MG63 (cell line): Measurements from ENCODE around the gene TSHZ3. TPM values are rescaled to one million over a fixed set of nuclear protein-coding genes. Genes with fewer than 3 reads are reported as not detected.

Experiments used
- DNase-seq: peaks from one replicate; pipeline ENCODE4 v3.0.0-alpha.2; 2020
- H3K27me3 ChIP-seq: fragments of 250-450 bp; sonication (Bioruptor Pico); 2 replicates; pipeline ENCODE4 v1.5.1; 2020; ENCODE audit warnings: mild to moderate bottlenecking, moderate library complexity
- H3K36me3 ChIP-seq: fragments of 250-450 bp; sonication (Bioruptor Pico); 2 replicates; pipeline ENCODE4 v1.5.1; 2020; ENCODE audit warnings: mild to moderate bottlenecking, moderate library complexity
- H3K4me3 ChIP-seq: fragments of 250-450 bp; sonication (Bioruptor Pico); 2 replicates; pipeline ENCODE4 v1.5.1; 2020; ENCODE audit warnings: mild to moderate bottlenecking, moderate library complexity
- H3K9me3 ChIP-seq: fragments of 250-450 bp; sonication (Bioruptor Pico); 2 replicates; pipeline ENCODE4 v1.5.1; 2020; ENCODE audit warnings: mild to moderate bottlenecking, moderate library complexity
- total RNA-seq: library from RNA; depleted of rRNA; stranded (reverse); fragments of >200 nt; shearing (Covaris generic); gene quantifications from 2 replicates; pipeline ENCODE4 v1.2.3, GENCODE V29; 2014; ENCODE audit warnings: low replicate concordance

TSHZ3 gene
- total RNA-seq, 1 experiment from 2014 or later, result 2.6 TPM

DNA sequence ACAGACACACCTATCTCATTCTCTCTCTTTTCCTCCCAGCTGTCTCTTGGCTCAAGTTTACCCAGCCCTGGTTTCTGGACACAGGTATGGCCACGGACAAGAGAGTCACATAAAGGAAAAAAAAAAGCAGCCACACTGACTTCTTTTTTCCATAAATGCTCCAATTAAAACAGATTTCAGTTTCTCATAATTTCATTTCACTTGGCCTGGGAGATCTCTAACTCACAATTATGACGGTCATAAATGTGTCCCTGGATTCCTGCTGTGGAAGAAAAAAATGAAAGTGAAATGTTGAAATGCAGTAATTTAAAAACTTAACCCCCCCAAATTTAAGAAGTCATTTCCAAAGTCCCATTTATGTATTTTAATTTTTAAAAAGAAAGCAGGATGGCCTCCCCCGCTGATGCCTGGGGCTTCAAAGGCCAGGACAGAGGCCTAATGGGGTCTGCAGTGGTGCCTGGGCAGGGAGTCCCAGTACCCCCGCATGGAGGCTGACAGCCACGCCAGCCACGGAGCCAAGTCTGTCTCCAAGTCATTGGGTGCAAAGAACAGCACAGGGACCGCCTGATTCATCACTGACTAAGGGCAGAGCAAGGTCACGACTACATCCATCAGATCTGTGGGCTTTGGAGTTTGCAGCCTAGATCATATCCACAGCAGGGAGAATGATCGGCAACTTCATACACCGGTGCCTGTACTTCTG is 79.7 kb downstream of the TSHZ3 start:
- H3K36me3 ChIP-seq, result peaks cover 8% of the 10 kb centered on the region; the same call in 1 of the 2 replicates
- DNase-seq, result peak; percentile 24
- no peak overlapping the region for H3K4me3 ChIP-seq
- H3K9me3 ChIP-seq, result no peaks in the 10 kb centered on the region; the same call in 1 of the 2 replicates
- no peaks in the 10 kb centered on the region for H3K27me3 ChIP-seq

DNA sequence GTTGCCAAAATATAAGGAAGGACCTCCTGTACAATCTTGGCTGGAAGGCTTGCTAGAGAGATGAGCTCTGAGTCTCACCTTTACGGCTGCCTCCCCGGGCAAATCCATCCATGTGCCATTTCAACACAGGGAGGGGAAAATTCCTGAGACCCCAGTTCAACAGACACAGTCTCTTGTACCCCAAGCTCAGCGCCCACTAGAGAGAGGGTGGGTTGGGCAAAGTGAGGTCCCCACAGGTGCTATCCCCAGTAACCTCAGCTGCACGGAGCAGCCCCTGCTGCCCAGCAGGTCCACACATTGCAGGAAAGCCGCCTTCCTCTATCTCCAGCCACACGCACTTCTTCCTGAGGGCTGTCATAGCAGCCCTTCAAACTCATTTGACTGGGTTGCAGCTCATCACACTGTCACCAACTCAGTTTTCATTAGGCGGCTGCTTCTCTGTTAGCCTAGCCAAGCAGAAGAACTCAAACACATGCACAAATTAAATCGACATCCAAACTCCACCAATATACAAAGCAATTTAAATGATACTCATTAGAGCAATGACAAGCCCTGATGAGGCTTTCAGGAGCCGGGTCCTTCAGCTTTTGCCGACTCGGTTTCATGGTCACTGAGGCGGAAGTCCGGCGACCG is 80.4 kb downstream of the TSHZ3 start:
- H3K9me3 ChIP-seq, result no peaks in the 10 kb centered on the region; the same call in 1 of the 2 replicates
- H3K36me3 ChIP-seq, result peaks cover 8% of the 10 kb centered on the region; the same call in 1 of the 2 replicates
- DNase-seq, result no peak
- H3K27me3 ChIP-seq, result no peaks in the 10 kb centered on the region
- H3K4me3 ChIP-seq, result no peak overlapping the region

DNA sequence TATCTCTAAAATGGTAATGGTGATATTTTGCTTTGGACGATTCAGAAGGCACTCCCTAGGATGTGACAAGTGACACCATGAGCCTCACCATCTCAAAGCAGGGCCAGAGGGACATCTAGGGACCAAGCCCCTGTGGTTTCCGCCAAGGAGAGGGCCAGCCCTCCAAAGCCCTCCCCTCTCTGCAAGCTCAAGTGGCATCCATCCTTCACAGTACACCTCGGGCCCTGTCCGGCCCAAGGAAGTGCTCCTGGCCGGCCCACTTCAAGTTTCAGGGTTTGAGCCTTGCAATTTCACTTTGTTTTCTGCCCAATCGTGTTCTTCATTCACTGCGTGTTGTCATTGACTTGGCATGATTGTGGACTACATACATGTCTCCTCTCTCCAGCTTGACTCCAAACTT is 82.5 kb downstream of the TSHZ3 start:
- H3K4me3 ChIP-seq, result no peak overlapping the region
- no peaks in the 10 kb centered on the region; the same call in 1 of the 2 replicates for H3K9me3 ChIP-seq
- no peak for DNase-seq
- H3K27me3 ChIP-seq, result no peaks in the 10 kb centered on the region
- no peaks in the 10 kb centered on the region for H3K36me3 ChIP-seq

DNA sequence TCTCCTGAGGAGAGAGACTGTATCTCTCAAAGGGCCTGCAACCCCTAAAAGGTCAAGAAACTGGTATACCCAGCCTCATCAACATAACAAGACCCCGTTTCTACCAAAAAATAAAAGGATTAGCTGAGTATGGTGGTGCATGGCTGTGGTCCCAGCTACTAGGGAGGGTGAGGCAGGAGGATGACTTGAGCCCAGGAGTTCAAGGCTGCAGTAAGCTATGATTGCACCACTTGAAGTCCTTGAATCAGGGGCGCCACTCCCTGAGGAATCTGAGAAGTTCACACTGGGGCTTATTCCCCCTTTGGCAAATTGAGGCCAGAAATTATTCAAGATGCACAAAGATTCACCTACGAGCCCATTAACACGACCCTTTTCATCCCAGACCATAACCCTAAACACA is 83.0 kb downstream of the TSHZ3 start:
- Histone ChIP-seq H3K36me3 (no peaks in the 10 kb centered on the region), H3K9me3 (no peaks in the 10 kb centered on the region; the same call in 1 of the 2 replicates), H3K27me3 (no peaks in the 10 kb centered on the region), H3K4me3 (no peak overlapping the region)
- no peak for DNase-seq

DNA sequence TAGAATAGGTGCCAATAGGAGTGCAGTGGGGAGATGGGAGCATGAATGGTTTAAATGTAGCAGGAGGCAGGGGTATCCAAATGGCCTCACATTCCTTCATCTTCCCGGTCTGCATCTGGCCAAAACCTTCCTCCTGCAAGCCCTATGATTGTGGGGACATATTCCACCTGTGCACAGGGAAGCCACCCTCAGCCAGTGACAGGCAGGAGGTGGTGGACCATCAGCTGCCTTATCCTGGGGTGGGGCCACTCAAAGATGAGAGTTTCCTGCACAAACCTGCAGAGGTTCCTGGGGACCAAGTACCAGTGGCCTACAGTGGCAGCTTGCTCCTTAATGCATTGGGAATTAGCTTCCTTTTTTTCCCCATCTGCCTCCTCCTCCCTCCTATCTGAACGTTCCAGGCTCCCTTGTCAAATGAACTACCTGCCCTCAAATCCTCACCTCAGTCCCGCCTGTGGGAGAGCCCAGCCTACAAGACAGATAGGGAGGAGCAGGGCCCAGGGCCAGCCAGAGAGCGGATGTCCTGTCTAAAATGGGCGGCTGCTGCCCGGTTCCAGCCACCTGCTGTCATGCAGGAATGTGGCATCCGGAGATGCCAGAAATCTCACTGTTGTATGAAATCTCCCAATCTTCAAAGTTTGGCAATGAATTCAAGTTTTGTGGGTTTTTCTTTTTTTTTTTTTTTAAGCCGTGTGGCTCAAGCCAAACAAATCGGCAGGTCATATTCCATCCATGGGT is 85.0 kb downstream of the TSHZ3 start:
- no peaks in the 10 kb centered on the region for H3K36me3 ChIP-seq
- no peaks in the 10 kb centered on the region for H3K9me3 ChIP-seq
- no peaks in the 10 kb centered on the region for H3K27me3 ChIP-seq
- no peak overlapping the region for H3K4me3 ChIP-seq
- DNase-seq, result no peak

DNA sequence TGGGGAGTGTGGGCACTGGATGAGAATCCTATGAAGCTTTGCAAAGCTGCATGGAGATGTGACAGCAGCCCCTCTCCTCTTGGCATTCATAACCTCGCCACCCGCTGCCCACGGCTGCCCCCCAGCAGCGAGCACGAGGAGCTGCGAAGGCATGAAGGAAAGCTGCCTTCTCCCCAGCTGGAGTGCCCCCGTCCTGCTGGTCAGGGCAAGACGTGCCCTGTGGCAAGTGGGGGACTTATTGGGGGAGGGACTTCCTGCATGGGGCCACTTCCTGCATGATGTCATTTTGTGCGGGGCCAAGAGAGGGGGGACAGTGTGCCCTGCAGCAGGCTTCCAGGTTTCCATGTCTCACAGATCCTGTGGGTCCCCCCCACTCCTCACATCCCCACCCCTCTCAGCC is 85.9 kb downstream of the TSHZ3 start:
- no peak overlapping the region for H3K4me3 ChIP-seq
- no peaks in the 10 kb centered on the region for H3K9me3 ChIP-seq
- no peaks in the 10 kb centered on the region for H3K36me3 ChIP-seq
- DNase-seq, result no peak
- no peaks in the 10 kb centered on the region for H3K27me3 ChIP-seq

DNA sequence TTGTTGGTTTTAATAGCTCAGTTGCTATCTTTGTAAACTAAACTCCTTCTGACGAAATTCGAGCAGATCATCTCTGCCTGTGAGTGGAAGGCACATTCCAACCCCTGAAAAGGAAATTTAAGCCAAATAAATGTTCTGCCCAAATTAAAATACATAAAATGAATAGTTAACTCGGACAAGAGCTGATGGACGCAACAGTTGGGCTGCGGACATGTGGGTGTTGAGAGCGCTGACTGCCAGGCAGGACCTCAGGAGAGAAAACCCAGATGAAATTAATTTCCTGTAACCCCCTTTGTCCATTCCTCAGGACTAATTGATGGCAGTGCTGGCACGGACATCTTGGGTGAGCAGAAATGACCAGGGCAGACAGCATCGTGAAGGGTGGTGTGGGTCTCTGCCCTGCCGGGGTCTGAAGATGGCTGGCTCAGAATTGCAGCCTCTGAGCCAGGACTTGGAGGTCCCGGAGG is 86.5 kb downstream of the TSHZ3 start:
- no peaks in the 10 kb centered on the region for H3K27me3 ChIP-seq
- no peak overlapping the region for H3K4me3 ChIP-seq
- H3K36me3 ChIP-seq, result no peaks in the 10 kb centered on the region
- H3K9me3 ChIP-seq, result no peaks in the 10 kb centered on the region
- DNase-seq, result no peak

DNA sequence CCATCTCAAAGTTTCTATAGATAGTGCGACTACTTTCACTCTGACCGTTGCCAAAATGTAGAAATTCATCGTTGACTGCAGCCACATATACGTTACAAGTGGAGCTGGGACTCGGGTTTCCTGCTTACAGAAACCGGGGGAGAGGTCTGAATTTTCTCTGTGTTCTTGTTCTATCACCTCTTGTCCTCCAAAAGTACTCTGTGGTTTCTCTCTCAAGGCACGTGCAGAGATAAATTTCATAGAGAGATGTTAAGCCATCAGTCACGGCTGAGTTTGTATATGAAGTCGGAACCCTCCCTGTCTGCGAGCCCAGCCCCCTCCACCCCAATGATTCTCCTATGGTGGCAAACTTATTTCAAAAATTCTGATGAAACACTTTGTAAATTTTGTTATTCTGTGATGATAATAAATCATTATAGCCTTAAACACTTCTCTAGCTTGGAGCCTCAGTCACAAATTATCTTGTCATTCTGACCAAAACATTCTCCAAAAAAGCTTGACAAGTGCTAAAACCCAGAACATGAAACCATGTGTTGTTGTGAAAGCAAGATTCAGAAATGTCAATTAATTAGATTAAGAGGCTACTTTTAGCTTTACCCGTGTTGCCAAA is 87.5 kb downstream of the TSHZ3 start:
- DNase-seq, result no peak
- Histone ChIP-seq H3K4me3 (no peak overlapping the region; the same call in 1 of the 2 replicates), H3K27me3 (no peaks in the 10 kb centered on the region), H3K36me3 (no peaks in the 10 kb centered on the region), H3K9me3 (no peaks in the 10 kb centered on the region)

DNA sequence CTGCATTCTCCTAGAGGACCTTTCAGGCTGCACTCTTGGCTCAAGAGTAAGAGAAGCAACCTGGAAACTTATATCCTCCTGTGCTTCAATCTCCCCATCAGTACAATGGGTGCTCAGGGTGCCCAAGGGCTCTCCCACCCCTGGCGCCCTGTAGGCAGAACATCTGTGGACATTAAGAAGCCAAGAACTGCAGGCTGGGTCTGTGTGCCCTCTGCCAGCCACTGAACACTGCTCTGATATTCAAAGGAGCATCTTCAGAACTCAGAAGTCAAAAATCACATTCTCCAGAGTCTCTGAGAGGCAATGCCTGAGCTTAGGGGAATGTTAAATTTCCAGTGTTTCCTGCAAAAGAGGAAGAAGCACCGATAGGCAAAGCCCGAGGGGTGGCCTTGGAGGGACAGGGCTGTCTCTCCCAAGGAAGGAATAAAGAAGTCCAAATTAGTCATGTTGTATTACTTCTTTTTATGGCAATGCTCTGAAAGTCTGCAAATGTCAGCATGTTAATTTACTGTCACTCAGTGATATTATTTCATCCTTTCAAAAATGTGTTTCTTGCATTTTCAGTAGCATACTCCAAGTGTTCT is 88.1 kb downstream of the TSHZ3 start:
- no peaks in the 10 kb centered on the region for H3K36me3 ChIP-seq
- no peak for DNase-seq
- no peak overlapping the region; the same call in 1 of the 2 replicates for H3K4me3 ChIP-seq
- no peaks in the 10 kb centered on the region for H3K9me3 ChIP-seq
- no peaks in the 10 kb centered on the region for H3K27me3 ChIP-seq

DNA sequence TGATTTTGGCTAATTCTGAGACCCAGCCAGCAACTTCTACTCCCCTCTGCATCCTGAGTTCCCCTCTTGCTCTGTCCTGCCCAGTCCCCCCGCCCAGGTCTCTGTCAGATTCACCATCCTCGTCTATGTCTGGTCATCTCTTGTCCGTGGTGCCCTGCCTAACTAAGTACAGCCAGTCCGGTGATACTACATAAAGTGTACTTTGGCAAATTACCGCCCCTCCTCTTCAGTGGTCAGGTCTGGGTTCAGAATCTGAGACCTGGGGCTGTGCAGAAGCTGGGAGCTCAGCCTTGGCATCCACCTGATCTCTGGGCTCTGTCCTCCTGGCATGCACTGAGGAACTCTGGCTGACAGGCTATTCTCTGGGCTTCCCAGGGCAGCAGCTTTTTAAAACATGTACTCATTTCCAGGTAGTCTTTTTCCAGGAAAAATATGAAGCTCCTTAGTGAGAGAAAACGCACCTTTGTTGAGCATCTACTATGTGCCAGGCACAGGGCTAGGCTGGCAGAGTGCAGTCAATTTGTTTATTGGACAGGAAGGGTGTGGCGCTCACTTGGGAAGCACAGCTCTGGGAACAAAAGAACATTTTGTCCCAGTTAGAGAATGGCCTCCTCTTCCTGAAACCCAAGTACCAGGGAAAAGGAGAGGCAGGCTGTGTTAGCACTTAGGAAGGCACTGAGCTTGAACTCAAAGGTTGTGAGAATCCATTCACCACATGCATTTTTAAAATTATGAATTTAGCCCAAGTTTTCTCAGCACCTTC is 88.9 kb downstream of the TSHZ3 start:
- no peaks in the 10 kb centered on the region for H3K36me3 ChIP-seq
- no peak overlapping the region for H3K4me3 ChIP-seq
- H3K9me3 ChIP-seq, result no peaks in the 10 kb centered on the region
- no peaks in the 10 kb centered on the region for H3K27me3 ChIP-seq
- DNase-seq, result no peak

DNA sequence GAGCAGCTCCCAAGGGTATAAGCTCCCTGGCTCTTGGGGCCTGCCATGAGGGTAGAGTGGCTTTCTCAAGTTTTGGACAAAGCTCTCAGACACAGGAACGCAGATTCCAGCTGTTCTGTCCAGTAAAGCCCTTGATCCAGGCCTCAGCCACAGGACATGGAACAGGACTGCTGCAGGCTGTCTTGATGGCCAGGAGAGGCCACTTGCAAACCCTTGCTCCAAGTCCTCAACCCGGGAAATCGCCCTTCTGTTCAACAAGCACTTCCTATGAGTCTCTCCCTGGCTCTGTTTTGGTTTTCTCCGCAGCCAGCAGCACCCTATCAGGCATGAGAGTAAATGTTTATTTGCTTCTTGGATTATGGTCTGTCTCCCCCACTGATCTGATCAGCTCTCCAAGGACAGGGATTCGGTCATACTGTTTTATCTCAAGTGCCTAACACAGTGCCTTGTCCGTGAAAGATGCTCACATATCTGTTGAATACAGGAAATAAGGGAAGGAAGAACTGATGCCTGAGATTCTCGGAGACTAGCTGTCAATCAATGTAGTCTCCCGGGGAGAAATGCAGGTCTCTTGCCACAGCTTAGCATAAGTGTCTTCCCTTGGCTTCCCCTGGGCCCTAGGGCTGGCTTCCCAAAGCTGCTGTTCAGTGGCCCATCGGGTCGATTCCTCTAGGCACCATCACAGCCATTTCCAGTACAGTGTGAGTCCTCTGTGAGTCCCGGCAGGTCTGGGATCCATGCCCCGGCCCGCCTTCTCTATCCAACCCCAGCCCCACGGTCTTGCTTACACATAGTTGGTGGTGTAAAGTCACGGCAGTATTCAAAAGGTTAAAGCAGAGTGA is 90.8 kb downstream of the TSHZ3 start:
- Histone ChIP-seq H3K4me3 (no peak overlapping the region), H3K9me3 (no peaks in the 10 kb centered on the region), H3K27me3 (no peaks in the 10 kb centered on the region), H3K36me3 (no peaks in the 10 kb centered on the region)
- DNase-seq, result no peak

DNA sequence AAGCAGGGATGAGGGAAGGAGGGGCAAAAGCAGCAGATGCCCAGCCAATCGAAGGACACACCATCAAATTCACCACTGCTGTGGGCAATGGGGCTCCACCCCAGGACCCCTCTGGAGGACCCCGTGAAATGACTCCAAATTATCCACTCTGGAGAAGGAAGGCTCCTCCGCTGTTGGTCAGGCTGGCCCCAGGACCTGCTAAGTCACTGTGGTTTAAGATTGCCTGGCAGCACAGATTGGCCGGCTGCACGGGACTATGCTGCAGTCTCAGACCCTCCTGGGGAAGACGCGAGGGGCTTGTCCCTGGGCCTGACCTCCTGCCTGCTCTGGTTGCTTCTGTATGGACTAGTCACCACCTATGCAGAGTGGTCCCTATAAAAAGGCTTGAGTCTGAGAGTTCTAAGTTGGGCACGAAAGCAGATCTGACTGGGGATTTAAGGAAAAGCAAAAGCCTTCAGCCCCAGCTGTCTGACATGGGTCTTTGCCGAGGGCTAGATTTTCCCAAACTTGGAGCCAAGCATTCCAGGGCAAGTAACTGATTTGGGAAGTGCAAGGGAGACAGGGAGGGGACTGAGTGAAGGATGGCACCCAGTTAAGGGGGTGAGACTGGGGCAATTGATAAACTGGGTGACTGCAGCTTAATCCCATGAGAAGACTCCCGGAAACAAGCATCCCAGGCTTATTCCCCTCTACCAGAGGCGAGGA is 91.7 kb downstream of the TSHZ3 start:
- no peak for DNase-seq
- Histone ChIP-seq H3K9me3 (no peaks in the 10 kb centered on the region), H3K4me3 (no peak overlapping the region), H3K36me3 (no peaks in the 10 kb centered on the region), H3K27me3 (no peaks in the 10 kb centered on the region)

DNA sequence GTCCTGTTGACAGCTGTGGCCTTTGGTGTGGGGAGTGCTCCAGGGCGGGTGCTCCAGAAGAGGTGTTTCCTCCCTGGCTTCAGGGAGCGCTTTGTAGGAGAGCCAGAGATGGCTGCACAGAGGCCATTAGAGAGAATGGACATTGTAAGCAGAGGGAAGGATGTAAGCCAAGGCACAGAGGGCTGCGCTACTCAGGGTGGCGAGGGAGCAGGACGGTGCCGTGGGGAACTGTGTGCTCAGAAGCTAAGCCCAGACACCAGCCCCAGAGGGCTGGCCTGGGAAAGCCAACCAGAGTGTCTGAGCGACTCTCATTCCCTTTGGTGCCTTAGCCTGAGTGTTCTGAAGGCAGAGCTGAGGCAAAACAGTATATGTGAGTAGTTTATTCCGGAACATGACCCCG is 92.2 kb downstream of the TSHZ3 start:
- no peak for DNase-seq
- no peaks in the 10 kb centered on the region for H3K9me3 ChIP-seq
- no peak overlapping the region for H3K4me3 ChIP-seq
- no peaks in the 10 kb centered on the region for H3K27me3 ChIP-seq
- H3K36me3 ChIP-seq, result no peaks in the 10 kb centered on the region

DNA sequence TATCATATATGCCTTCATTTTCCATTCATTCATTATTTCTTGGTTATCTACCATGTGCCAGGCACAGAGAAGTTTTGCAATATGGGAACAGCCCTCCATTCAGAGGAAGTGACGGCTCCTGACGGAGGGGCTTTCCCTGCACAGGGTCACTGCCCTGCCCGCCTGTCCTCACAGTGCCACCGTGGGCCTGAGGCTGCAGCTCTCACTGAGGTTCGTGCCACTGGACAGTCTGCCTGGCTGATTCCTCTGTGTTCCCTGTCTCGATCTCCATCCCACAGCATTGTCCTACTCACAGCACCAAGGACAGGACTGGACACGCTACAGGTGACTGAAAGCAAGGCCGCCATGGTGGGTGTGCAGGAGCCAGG is 92.7 kb downstream of the TSHZ3 start:
- Histone ChIP-seq H3K9me3 (no peaks in the 10 kb centered on the region), H3K27me3 (no peaks in the 10 kb centered on the region), H3K4me3 (no peak overlapping the region), H3K36me3 (no peaks in the 10 kb centered on the region)
- no peak for DNase-seq
